ENCODE measurements around the gene DUSP22. TPM values are rescaled to one million over a fixed set of nuclear protein-coding genes. Genes with fewer than 3 reads are reported as not detected.

DUSP22 gene
- total and polyA plus RNA-seq, 2 of the 8 experiments (the other 6 are each of a cell fraction or from before 2014, with no cell fraction given): 15.5 to 32.4 TPM

- no peak overlapping the region for H4K5ac ChIP-seq (ENCODE audit: insufficient read length, low read depth, low read length)
- H3K4ac ChIP-seq (replicated peaks; ENCODE audit: insufficient read length, low read depth, low read length): no peak overlapping the region
- TF ChIP-seq EGR1 (IDR thresholded peaks at IDR 0.05; ENCODE audit: borderline replicate concordance, low read depth, low read length) (no peak), JUN (IDR thresholded peaks at IDR 0.05; ENCODE audit: low read depth, low read length) (no peak), TCF12 (IDR thresholded peaks at IDR 0.05; ENCODE audit: low read depth, low read length) (no peak), NRF1 (IDR thresholded peaks at IDR 0.05; ENCODE audit: low read depth, low read length) (no peak), SP2 (IDR thresholded peaks at IDR 0.05; ENCODE audit: low read length) (no peak), GTF2F1 (IDR thresholded peaks at IDR 0.05; ENCODE audit: borderline replicate concordance, low read depth, low read length) (no peak), CEBPB (IDR thresholded peaks at IDR 0.05; ENCODE audit: low read depth, low read length) (no peak), CBX8 (IDR thresholded peaks at IDR 0.05; ENCODE audit: borderline replicate concordance, low read depth, low read length) (no peak), SIRT6 (IDR thresholded peaks at IDR 0.05; ENCODE audit: low read length) (no peak), TAF1 (IDR thresholded peaks at IDR 0.05; ENCODE audit: low read depth, low read length) (no peak), TBP (IDR thresholded peaks at IDR 0.05; ENCODE audit: low read depth, low read length) (no peak)
- H3K9me3 ChIP-seq (ENCODE audit: insufficient read depth in 2 of 2, low read depth in 1 of 2, low read length in 1 of 2): peaks cover 54 to 89% of the 10 kb centered on the region in 2 experiments
- H3K36me3 ChIP-seq (ENCODE audit: control insufficient read depth in 2 of 4, insufficient read depth in 4 of 4, low read length in 3 of 4): no peaks in the 10 kb centered on the region; a peak in 1 of 8 replicates
- 82% methylated on average over 16 of the region's 16 CpGs; no CpG with 5 or more reads in 1 of the 2 experiments for WGBS, 2 experiments (ENCODE audit: extremely low coverage in 1 of 2, insufficient coverage in 1 of 2, insufficient read length in 1 of 2, insufficient replicate concordance in 2 of 2, low coverage in 1 of 2, low lambda C conversion rate in 2 of 2, missing lambda C conversion rate in 1 of 2)
- no peak for FAIRE-seq
- H4K91ac ChIP-seq (replicated peaks; ENCODE audit: insufficient read length, low read length): no peak overlapping the region
- H2BK120ac ChIP-seq (replicated peaks; ENCODE audit: low read depth, low read length): no peak overlapping the region
- no peak overlapping the region for H2BK5ac ChIP-seq (ENCODE audit: low read depth, low read length)
- H3K23ac ChIP-seq (ENCODE audit: insufficient read length): no peak overlapping the region
- H3K9ac ChIP-seq (replicated peaks in 1 of 4; ENCODE audit: extremely low read depth in 1 of 4, low read depth in 3 of 4, low read length in 3 of 4): no peak overlapping the region
- no peak overlapping the region for H3K14ac ChIP-seq (ENCODE audit: insufficient read length)
- H3K27ac ChIP-seq (ENCODE audit: low read depth, low read length): no peak overlapping the region
- DNase-seq (ENCODE audit: low read depth in 1 of 2, low spot score in 2 of 2): no peak
- H4K20me1 ChIP-seq (replicated peaks in 1 of 2; ENCODE audit: control insufficient read depth in 1 of 2, insufficient read depth in 2 of 2, low read length in 2 of 2): no peaks in the 10 kb centered on the region
- no peak overlapping the region for H2BK15ac ChIP-seq (ENCODE audit: low read length)
- H4K8ac ChIP-seq (ENCODE audit: extremely low read depth, insufficient read depth, low read length): no peak overlapping the region
- no peaks in the 10 kb centered on the region for H3K23me2 ChIP-seq (ENCODE audit: low read depth, low read length)
- no peaks in the 10 kb centered on the region for H3K79me2 ChIP-seq (ENCODE audit: control insufficient read depth in 1 of 2, insufficient read depth in 2 of 2, low read length in 2 of 2)
- CTCF ChIA-PET (ENCODE audit: partially characterized antibody): interaction anchor here (0.8 to 6.4 kb wide), 11 partner anchors 10 to 274 kb away, joined by 3 to 48 read pairs (median 3); no protein-coding TSS in a partner anchor
- POLR2A ChIA-PET (ENCODE audit: partially characterized antibody): no interaction called here
- H3K4me3 ChIP-seq (ENCODE audit: extremely low read depth in 1 of 4, insufficient read depth in 2 of 4, low read depth in 3 of 4, low read length in 4 of 4): no peak overlapping the region
- no peaks in the 10 kb centered on the region; a peak in 1 of 7 replicates for H3K27me3 ChIP-seq (replicated peaks in 1 of 4; ENCODE audit: control insufficient read depth in 3 of 4, extremely low read depth in 1 of 4, insufficient read depth in 3 of 4, low read length in 3 of 4)
- H2BK20ac ChIP-seq (ENCODE audit: low read length): no peak overlapping the region
- no peak overlapping the region for H3K4me2 ChIP-seq (ENCODE audit: insufficient read depth in 1 of 2, low read depth in 2 of 2, low read length in 2 of 2)
- no peak overlapping the region for H2AFZ ChIP-seq (ENCODE audit: low read length)
- H3K56ac ChIP-seq (replicated peaks; ENCODE audit: insufficient read length, low read depth, low read length): no peak overlapping the region
- H3K79me1 ChIP-seq (ENCODE audit: low read depth, low read length): no peaks in the 10 kb centered on the region
- H2BK12ac ChIP-seq (ENCODE audit: low read depth, low read length): no peak overlapping the region
- no peak overlapping the region for H2AK5ac ChIP-seq (ENCODE audit: low read depth, low read length)
- no peaks in the 10 kb centered on the region for H3K4me1 ChIP-seq (replicated peaks in 1 of 4; ENCODE audit: control insufficient read depth in 3 of 4, insufficient read depth in 4 of 4, low read length in 3 of 4)
- H3K18ac ChIP-seq (ENCODE audit: extremely low read depth, low read length): no peak overlapping the region
Measured at GRCh38 chr6:361411-362132, 69.3 kb downstream of the DUSP22 start.
